ENCODE data around the gene CLCN4. TPM values are rescaled to one million over a fixed set of nuclear protein-coding genes. Genes with fewer than 3 reads are reported as not detected.

The CLCN4 gene
- total RNA-seq, 1 experiment from 2014 or later, result 7.1 TPM

Other genes with a start within 250 kb of the CLCN4 start
- gene CLDN34, start 189.6 kb upstream of the CLCN4 start, total RNA-seq (2014; rRNA removed; shearing (Covaris generic); ENCODE audit: low replicate concordance), result not detected in 2 replicates

Measured in MG63 (cell line).